Vagina (tissue), 2 donors: Measurements from ENCODE around the gene PSENEN.

Experiments used
- CTCF ChIP-seq, 3 experiments: fragments of 450-650 bp in 2 of 3; fragments of 200-600 bp in 1 of 3; sonication (generic) in 1 of 3; IDR thresholded peaks; one replicate each; pipeline ENCODE4 v1.5.1; 2017 to 2019; ENCODE audit warnings: antibody characterized with exemption in 3 of 3, mild to moderate bottlenecking in 2 of 3, moderate library complexity in 2 of 3
- POLR2A ChIP-seq, 2 donors: fragments of 450-650 bp; IDR thresholded peaks; one replicate each; pipeline ENCODE4 v1.6.1; 2017; ENCODE audit warnings: antibody characterized with exemption in 2 of 2, mild to moderate bottlenecking in 2 of 2, moderate library complexity in 2 of 2

- no peak for TF ChIP-seq CTCF (IDR thresholded peaks at IDR 0.05)
- no peak for TF ChIP-seq POLR2A (IDR thresholded peaks at IDR 0.05)
Observed at GRCh38 chr19:35722897-35723296, 22.6 kb upstream of the PSENEN start.
